ENCODE data around the gene ALMS1. TPM values are rescaled to one million over a fixed set of nuclear protein-coding genes. Genes with fewer than 3 reads are reported as not detected.

The ALMS1 gene
- total and polyA plus RNA-seq, 8 donors = 3.8 to 101 (median 16.9) TPM

DNA sequence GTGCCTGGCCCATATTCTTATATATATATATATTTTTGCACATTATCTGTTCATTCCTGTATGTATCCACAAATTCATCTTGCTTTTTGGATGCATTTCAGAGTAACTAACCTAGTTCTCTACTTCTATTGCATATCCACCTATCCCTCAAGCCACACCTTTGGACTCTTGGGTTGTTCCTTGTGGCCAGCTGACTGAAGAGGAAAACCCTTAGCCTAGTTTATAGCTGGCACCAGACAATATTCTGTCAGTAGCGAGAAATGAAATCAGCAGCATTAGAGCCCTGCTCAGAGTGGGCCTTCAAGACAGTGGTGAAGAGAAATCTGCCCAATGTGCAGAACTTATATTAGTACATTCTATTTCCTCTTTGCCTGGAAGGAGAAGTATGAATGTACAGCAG lies 19.6 kb upstream of the ALMS1 start:
- TF ChIP-seq POLR2AphosphoS5 (IDR thresholded peaks at IDR 0.05) (no peak), EP300 (IDR thresholded peaks at IDR 0.05) (no peak), POLR2A (IDR thresholded peaks at IDR 0.05) (no peak)
- TF ChIP-seq, protein P1, sequence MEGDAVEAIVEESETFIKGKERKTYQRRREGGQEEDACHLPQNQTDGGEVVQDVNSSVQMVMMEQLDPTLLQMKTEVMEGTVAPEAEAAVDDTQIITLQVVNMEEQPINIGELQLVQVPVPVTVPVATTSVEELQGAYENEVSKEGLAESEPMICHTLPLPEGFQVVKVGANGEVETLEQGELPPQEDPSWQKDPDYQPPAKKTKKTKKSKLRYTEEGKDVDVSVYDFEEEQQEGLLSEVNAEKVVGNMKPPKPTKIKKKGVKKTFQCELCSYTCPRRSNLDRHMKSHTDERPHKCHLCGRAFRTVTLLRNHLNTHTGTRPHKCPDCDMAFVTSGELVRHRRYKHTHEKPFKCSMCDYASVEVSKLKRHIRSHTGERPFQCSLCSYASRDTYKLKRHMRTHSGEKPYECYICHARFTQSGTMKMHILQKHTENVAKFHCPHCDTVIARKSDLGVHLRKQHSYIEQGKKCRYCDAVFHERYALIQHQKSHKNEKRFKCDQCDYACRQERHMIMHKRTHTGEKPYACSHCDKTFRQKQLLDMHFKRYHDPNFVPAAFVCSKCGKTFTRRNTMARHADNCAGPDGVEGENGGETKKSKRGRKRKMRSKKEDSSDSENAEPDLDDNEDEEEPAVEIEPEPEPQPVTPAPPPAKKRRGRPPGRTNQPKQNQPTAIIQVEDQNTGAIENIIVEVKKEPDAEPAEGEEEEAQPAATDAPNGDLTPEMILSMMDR (IDR thresholded peaks at IDR 0.05) = no peak
- Histone ChIP-seq H3K36me3 (no peaks in the 10 kb centered on the region), H3K4me3 (no peak overlapping the region), H3K27ac (no peak overlapping the region), H3K9me3 (peaks cover 0 to 7% (median 0%) of the 10 kb centered on the region in 4 donors), H3K27me3 (no peaks in the 10 kb centered on the region), H3K4me1 (no peaks in the 10 kb centered on the region)
- 83 to 94% (median 87%) methylated on average over 1 of the region's 1 CpG for WGBS, 5 donors
- intact Hi-C loops (cut with DNase I; ENCODE audit: low total_unique reads) = no loop called here
- no peak for DNase-seq

DNA sequence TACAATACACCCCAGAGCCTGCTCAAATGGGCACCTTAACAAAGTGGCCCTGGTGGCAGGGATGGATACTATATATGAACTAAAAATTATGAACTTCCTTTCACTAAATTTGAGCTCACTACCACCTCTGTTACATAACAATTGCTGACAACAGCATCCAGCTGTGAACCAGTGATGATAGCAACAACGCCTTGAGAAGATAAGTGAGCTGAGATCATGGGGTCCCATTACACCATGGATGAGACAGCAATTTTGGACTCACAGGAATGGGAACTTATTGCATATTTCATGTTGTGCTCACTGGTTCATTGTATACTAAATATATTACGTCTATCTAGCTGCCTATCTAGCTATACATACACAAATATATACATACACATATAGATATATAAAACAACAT lies 16.9 kb upstream of the ALMS1 start:
- Histone ChIP-seq H3K9me3 (peaks cover 0 to 7% (median 0%) of the 10 kb centered on the region in 4 donors), H3K4me1 (no peaks in the 10 kb centered on the region), H3K27me3 (peaks cover 0 to 5% (median 3%) of the 10 kb centered on the region in 3 donors), H3K36me3 (no peaks in the 10 kb centered on the region), H3K4me3 (no peak overlapping the region), H3K27ac (no peak overlapping the region)
- intact Hi-C loops (cut with DNase I; ENCODE audit: low total_unique reads) = no loop called here
- DNase-seq = no peak
- WGBS, 5 donors = 56 to 72% (median 66%) methylated on average over 2 of the region's 2 CpGs
- TF ChIP-seq, protein P1 (IDR thresholded peaks at IDR 0.05) = no peak
- no peak for TF ChIP-seq POLR2A (IDR thresholded peaks at IDR 0.05)
- TF ChIP-seq EP300 (IDR thresholded peaks at IDR 0.05) = no peak
- no peak for TF ChIP-seq POLR2AphosphoS5 (IDR thresholded peaks at IDR 0.05)

DNA sequence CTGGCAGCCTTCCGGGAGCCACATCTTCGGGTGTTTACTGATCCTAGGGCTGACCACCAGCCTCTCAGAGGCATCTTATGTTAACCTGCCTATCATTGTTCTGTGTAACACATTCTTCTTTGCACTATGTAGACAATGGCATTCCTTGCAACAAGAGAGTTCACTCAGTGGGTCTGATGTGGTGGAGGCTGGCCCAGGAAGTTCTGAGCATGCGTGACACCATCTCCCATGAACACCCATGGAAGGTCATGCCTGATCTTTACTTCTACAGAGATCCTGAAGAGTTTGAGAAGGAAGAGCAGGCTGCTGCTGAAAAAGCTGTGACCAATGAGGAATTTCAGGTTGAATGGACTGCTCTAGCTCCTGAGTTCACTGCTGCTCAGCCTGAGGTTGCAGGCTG lies 15.3 kb upstream of the ALMS1 start:
- no peak overlapping the region for H3K27ac ChIP-seq
- no peak for DNase-seq
- intact Hi-C loops (cut with DNase I; ENCODE audit: low total_unique reads) = no loop called here
- H3K4me3 ChIP-seq = no peak overlapping the region
- peaks cover 0 to 5% (median 4%) of the 10 kb centered on the region in 3 donors for H3K27me3 ChIP-seq
- no peaks in the 10 kb centered on the region for H3K4me1 ChIP-seq
- H3K36me3 ChIP-seq = no peaks in the 10 kb centered on the region
- peaks cover 0 to 7% (median 0%) of the 10 kb centered on the region in 4 donors for H3K9me3 ChIP-seq
- no peak for TF ChIP-seq POLR2A (IDR thresholded peaks at IDR 0.05)
- TF ChIP-seq POLR2AphosphoS5 (IDR thresholded peaks at IDR 0.05) = no peak
- TF ChIP-seq, protein P1 (IDR thresholded peaks at IDR 0.05) = no peak
- TF ChIP-seq EP300 (IDR thresholded peaks at IDR 0.05) = no peak
- WGBS, 5 donors = 71 to 85% (median 76%) methylated on average over 3 of the region's 3 CpGs

DNA sequence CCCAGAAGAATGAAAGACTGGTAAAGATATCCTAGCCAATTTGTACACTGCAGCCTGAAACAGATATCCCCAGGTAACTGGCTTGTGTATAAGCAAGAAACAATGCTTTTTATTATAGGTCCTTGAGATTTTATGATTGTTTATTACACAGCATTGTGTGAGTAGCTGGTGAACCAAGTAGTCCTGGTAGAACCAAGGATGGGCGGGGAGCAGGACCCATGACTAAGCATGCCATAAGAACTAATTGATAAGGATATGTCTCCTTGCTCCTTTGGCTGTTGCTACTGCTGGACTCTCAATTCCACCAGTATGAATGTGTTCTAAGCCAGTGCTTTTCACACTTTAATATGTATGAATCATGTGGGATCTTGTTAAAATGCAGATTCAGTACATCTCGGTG lies 12.3 kb upstream of the ALMS1 start:
- no peak for DNase-seq

More for the DNA sequence above, 12.3 kb upstream of the ALMS1 start:
- H3K4me1 ChIP-seq = no peaks in the 10 kb centered on the region
- TF ChIP-seq POLR2AphosphoS5 (IDR thresholded peaks at IDR 0.05) (no peak), EP300 (IDR thresholded peaks at IDR 0.05) (no peak), POLR2A (IDR thresholded peaks at IDR 0.05) (no peak)
- TF ChIP-seq, protein P1 (IDR thresholded peaks at IDR 0.05) = no peak
- H3K36me3 ChIP-seq = no peaks in the 10 kb centered on the region
- H3K27ac ChIP-seq = no peak overlapping the region
- H3K9me3 ChIP-seq = peaks cover 0 to 12% (median 4%) of the 10 kb centered on the region in 4 donors
- H3K27me3 ChIP-seq = peaks cover 0 to 32% (median 5%) of the 10 kb centered on the region in 3 donors
- intact Hi-C loops (cut with DNase I; ENCODE audit: low total_unique reads) = no loop called here
- WGBS, 5 donors = 59 to 79% (median 76%) methylated on average over 2 of the region's 2 CpGs
- H3K4me3 ChIP-seq = no peak overlapping the region
